K562 (cell line): Measurements from ENCODE around the gene AAMDC. TPM values are rescaled to one million over a fixed set of nuclear protein-coding genes. Genes with fewer than 3 reads are reported as not detected.

ENCODE experiments used
- ATAC-seq: fragments of 200-7000 bp; cut with Tn5 transposase; 3 replicates; pipeline ENCODE4 v1.9.1; 2020; ENCODE audit warnings: moderate library complexity
- BruUV-seq: library from RNA; stranded (reverse); fragments of 400-500 nt; replicated peaks from 2 replicates; lab custom pipeline; 2021; lab: Mats Ljungman, UMichigan
- CTCF ChIA-PET: fragments of 300-600 bp; formaldehyde crosslinking; extraction: SDS; loops from one replicate; lab custom pipeline; 2021; ENCODE audit warnings: low intra/inter-chr PET ratio; lab: Yijun Ruan, JAX
- POLR2A ChIA-PET: fragments of 300-600, 350-650 bp; sonication (Branson Sonifier 250); formaldehyde crosslinking; extraction: SDS; loops from one replicate; lab custom pipeline; 2021; ENCODE audit warnings: antibody characterized with exemption, inconsistent platforms; lab: Yijun Ruan, JAX
- DNase-seq, 4 experiments: peaks; one replicate each; pipeline versions ENCODE4 v3.0.0 to v3.0.0-alpha.2; 2011 to 2018; ENCODE audit warnings: low spot score in 3 of 4, mixed read lengths in 3 of 4; ENCODE audit errors: extremely low read depth in 1 of 4
- FAIRE-seq: peaks from 2 replicates; lab custom pipeline; 2011; peaks lifted over from hg19 to GRCh38; lab: Jason Lieb, UNC
- H2AFZ ChIP-seq: 2 replicates; pipeline ENCODE4 v1.6.0; 2011; ENCODE audit warnings: low read depth, low read length, control low read depth, inconsistent platforms
- H3K27ac ChIP-seq: fragments of 200-600 bp; 3 replicates; pipeline ENCODE4 v1.8.0; 2011; ENCODE audit warnings: low read depth, mild to moderate bottlenecking, control low read depth, inconsistent platforms, low read length, moderate library complexity, mixed read lengths; ENCODE audit errors: extremely low read depth
- H3K27me3 ChIP-seq, 2 experiments: fragments of 300-600 bp in 1 of 2; 2 replicates in 1 of 2; 3 replicates in 1 of 2; pipeline versions ENCODE4 v1.6.0 to v1.8.0; 2011; ENCODE audit warnings: inconsistent platforms in 2 of 2, low read length in 2 of 2, mild to moderate bottlenecking in 1 of 2, mixed read lengths in 1 of 2, moderate library complexity in 1 of 2; ENCODE audit not compliant: control insufficient read depth in 2 of 2, insufficient read depth in 2 of 2
- H3K36me3 ChIP-seq: fragments of 300-600 bp; 3 replicates; pipeline ENCODE4 v1.8.0; 2011; ENCODE audit warnings: mild to moderate bottlenecking, low read length, inconsistent platforms; ENCODE audit not compliant: control insufficient read depth, insufficient read depth
- H3K4me1 ChIP-seq, 2 experiments: fragments of 200-600 bp in 1 of 2; replicated peaks in 1 of 2; 2 replicates in 1 of 2; 3 replicates in 1 of 2; pipeline versions ENCODE4 v1.5.1 to v1.8.0; 2011; ENCODE audit warnings: inconsistent platforms in 2 of 2, low read length in 2 of 2, mild to moderate bottlenecking in 1 of 2, mixed read lengths in 1 of 2, moderate library complexity in 1 of 2; ENCODE audit not compliant: control insufficient read depth in 2 of 2, insufficient read depth in 2 of 2
- H3K4me2 ChIP-seq: 2 replicates; pipeline ENCODE4 v1.6.1; 2011; ENCODE audit warnings: low read length, control low read depth, inconsistent platforms, mixed read lengths; ENCODE audit not compliant: insufficient read depth
- H3K4me3 ChIP-seq: fragments of 200-600 bp; sonication (generic), shearing (Covaris generic); 2 replicates; pipeline ENCODE4 v1.5.1; 2016; ENCODE audit warnings: control low read depth, inconsistent platforms
- H3K79me2 ChIP-seq: fragments of 200-600 bp; 3 replicates; pipeline ENCODE4 v1.8.0; 2011; ENCODE audit warnings: low read length, inconsistent platforms; ENCODE audit not compliant: control insufficient read depth, insufficient read depth
- H3K9ac ChIP-seq, 2 experiments: 2 replicates each; pipeline versions ENCODE4 v1.6.0 to v1.6.1; 2011; ENCODE audit warnings: low read depth in 2 of 2, low read length in 2 of 2, control low read depth in 1 of 2, inconsistent platforms in 1 of 2, mild to moderate bottlenecking in 1 of 2, mixed read lengths in 1 of 2; ENCODE audit not compliant: insufficient read depth in 1 of 2
- H3K9me1 ChIP-seq: one replicate; pipeline ENCODE4 v1.6.0; 2011; ENCODE audit warnings: inconsistent platforms, mild to moderate bottlenecking, low read length, moderate library complexity; ENCODE audit not compliant: control insufficient read depth, insufficient read depth
- H3K9me3 ChIP-seq: replicated peaks from 2 replicates; pipeline ENCODE4 v1.5.1; 2011; ENCODE audit warnings: low read depth, low read length, inconsistent platforms; ENCODE audit not compliant: control insufficient read depth, insufficient read depth
- H4K20me1 ChIP-seq: replicated peaks from 2 replicates; pipeline ENCODE4 v1.6.1; 2011; ENCODE audit warnings: low read length, inconsistent platforms, mixed read lengths; ENCODE audit not compliant: control insufficient read depth, insufficient read depth
- MYC ChIP-seq, 2 experiments: fragments of 250-450 bp in 1 of 2; sonication (Bioruptor Pico) in 1 of 2; IDR thresholded peaks; 2 replicates each; pipeline versions ENCODE4 v1.5.1 to v1.6.1; 2012 to 2021; ENCODE audit warnings: low read depth in 2 of 2, borderline replicate concordance in 1 of 2, improper control_type of control experiment in 1 of 2, low read length in 1 of 2, mild to moderate bottlenecking in 1 of 2, moderate library complexity in 1 of 2
- ZKSCAN8 ChIP-seq: fragments of 200-800 bp; sonication (Bioruptor generic); IDR thresholded peaks from 2 replicates; pipeline ENCODE4 v1.6.1; 2016; ENCODE audit warnings: missing genetic modification characterization, missing compliant biosample characterization
- ZNF197 ChIP-seq: fragments of 200-800 bp; sonication (Bioruptor generic); IDR thresholded peaks from 2 replicates; pipeline ENCODE4 v1.6.1; 2016; ENCODE audit warnings: low read depth, missing genetic modification characterization, missing compliant biosample characterization
- ZNF780A ChIP-seq: fragments of 250-450 bp; sonication (Bioruptor Pico); IDR thresholded peaks from 2 replicates; pipeline ENCODE4 v1.5.0; 2021; ENCODE audit warnings: mild to moderate bottlenecking
- WGBS: fragments of 100-300 bp; shearing (Covaris generic); methylation state at CpG from one replicate; pipeline ENCODE4 v1.1.6; 2016; ENCODE audit warnings: low coverage, mixed read lengths; ENCODE audit not compliant: insufficient coverage; ENCODE audit errors: missing lambda C conversion rate; 5-methylcytosine and 5-hydroxymethylcytosine counted together
- in situ Hi-C: fragments of 300-500 bp; cut with MboI; formaldehyde crosslinking; loops from 4 replicates; pipeline ENCODE4 v1.15.0; 2018; ENCODE audit warnings: inconsistent platforms, mixed read lengths
- intact Hi-C: fragments of 100-400 bp; cut with micrococcal nuclease; formaldehyde crosslinking; loops from 2 replicates; pipeline ENCODE4 v1.14.2; 2022
- polyA plus RNA-seq, 8 experiments: library from polyadenylated mRNA; depleted of rRNA in 4 of 8; stranded (reverse) in 5 of 8; unstranded in 3 of 8; fragments of >200 nt; fragmentation: Nextera tagmentation in 2 of 8; fragmentation: Illumina TruSeq in 1 of 8; extraction: Ambion mirVana in 2 of 8; extraction: Trizol in 1 of 8; gene quantifications; 2 replicates each; pipeline versions ENCODE4 v1.2.1 to v1.2.3, GENCODE V29; 2011 to 2014; ENCODE audit warnings: inconsistent platforms in 1 of 8, missing spikeins in 1 of 8
- total RNA-seq, 7 experiments: library from RNA; depleted of rRNA in 6 of 7; stranded (reverse); fragments of >200 nt in 6 of 7; fragmentation: Illumina TruSeq in 2 of 7; extraction: Trizol in 2 of 7; gene quantifications; 2 replicates each; pipeline versions ENCODE4 v1.2.1 to v1.2.3, GENCODE V29; 2011 to 2021; ENCODE audit warnings: low replicate concordance in 1 of 7
- TF ChIP-seq, protein P1 (sequence below): fragments of 450-650 bp; conservative IDR thresholded peaks from 2 replicates; pipeline ENCODE4 v1.6.1; 2016; ENCODE audit warnings: missing genetic modification characterization, low read depth, mild to moderate bottlenecking, control low read depth, missing compliant biosample characterization
- TF ChIP-seq, protein P2 (sequence below): IDR thresholded peaks from 2 replicates; pipeline ENCODE4 v1.6.1; 2016; ENCODE audit warnings: missing genetic modification characterization, missing compliant biosample characterization

AAMDC gene
- total and polyA plus RNA-seq, 9 of the 15 experiments (the other 6 are each of a cell fraction or from before 2014, with no cell fraction given), result 10.4 to 40.6 (median 15.6) TPM

DNA sequence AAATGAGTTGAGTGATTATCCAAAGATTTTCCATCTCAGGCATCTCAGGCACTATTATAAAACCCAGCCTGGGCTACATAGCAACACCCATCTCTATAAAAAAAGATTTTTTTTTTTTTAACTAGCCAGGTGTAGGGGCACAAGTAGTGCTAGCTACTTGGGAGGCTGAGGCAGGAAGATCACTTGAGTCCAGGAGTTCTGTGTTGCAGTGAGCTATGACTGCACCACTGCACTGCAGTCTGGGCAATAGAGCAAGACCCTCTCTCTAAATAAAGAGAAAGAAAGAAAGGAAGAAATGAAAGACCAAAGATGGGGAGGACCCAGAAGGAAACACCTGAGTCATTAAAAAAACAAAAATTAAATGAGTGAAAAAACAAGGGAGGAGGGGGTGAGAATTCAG, 14.5 kb upstream of the AAMDC start (continued):
- TF ChIP-seq, protein P1, sequence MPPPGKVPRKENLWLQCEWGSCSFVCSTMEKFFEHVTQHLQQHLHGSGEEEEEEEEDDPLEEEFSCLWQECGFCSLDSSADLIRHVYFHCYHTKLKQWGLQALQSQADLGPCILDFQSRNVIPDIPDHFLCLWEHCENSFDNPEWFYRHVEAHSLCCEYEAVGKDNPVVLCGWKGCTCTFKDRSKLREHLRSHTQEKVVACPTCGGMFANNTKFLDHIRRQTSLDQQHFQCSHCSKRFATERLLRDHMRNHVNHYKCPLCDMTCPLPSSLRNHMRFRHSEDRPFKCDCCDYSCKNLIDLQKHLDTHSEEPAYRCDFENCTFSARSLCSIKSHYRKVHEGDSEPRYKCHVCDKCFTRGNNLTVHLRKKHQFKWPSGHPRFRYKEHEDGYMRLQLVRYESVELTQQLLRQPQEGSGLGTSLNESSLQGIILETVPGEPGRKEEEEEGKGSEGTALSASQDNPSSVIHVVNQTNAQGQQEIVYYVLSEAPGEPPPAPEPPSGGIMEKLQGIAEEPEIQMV (tag), result 0 out of 2 replicates have a peak, but pooled peaks have one; percentile 35

DNA sequence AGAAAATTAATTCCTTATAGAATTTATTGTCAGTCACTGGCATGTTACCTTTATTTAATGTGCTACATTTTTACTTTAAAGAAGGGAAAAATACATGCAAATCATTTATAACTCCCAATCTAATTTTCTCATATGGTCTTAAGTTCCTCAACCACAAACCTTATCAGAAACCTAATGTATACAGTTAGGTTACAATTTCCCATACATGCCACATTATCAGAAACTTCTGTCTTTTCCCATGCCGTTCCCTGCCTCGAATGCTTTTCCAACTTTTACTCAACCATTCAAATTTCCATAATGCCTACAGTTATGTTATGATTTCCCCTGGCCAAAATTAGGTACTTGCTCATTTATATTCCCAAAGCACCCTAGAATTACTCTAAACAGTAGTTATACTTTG, 14.0 kb upstream of the AAMDC start:
- no peak for FAIRE-seq
- WGBS, result 8% methylated on average over 2 of the region's 2 CpGs
- CTCF ChIA-PET, result no interaction called here

More for the DNA sequence above, 14.0 kb upstream of the AAMDC start:
- H3K79me2 ChIP-seq, result peaks cover 88% of the 10 kb centered on the region
- no peak for DNase-seq
- intact Hi-C loops, result no loop called here
- no peak overlapping the region for H2AFZ ChIP-seq
- peaks cover 0 to 11% of the 10 kb centered on the region in 2 experiments; a peak in 2 of 5 replicates for H3K4me1 ChIP-seq
- no peak overlapping the region for H3K9ac ChIP-seq
- POLR2A ChIA-PET, result interaction anchor here (0.8 kb wide), 1 partner anchor 623 kb away, joined by 4 read pairs; no protein-coding TSS in a partner anchor
- H3K27ac ChIP-seq, result no peak overlapping the region
- H3K9me3 ChIP-seq, result no peaks in the 10 kb centered on the region
- H3K9me1 ChIP-seq, result no peaks in the 10 kb centered on the region
- H4K20me1 ChIP-seq, result no peaks in the 10 kb centered on the region
- TF ChIP-seq ZKSCAN8 (CRISPR knock-in tag) (peak; percentile 75; the same call in 1 of the 2 replicates), ZNF780A (CRISPR knock-in tag) (no peak), MYC (IDR thresholded peaks at IDR 0.05; ENCODE audit: low read depth, low read length) (no peak), MYC (CRISPR knock-in tag; IDR thresholded peaks at IDR 0.05; ENCODE audit: borderline replicate concordance, low read depth) (no peak), ZNF197 (CRISPR knock-in tag) (no peak)
- TF ChIP-seq, protein P2, sequence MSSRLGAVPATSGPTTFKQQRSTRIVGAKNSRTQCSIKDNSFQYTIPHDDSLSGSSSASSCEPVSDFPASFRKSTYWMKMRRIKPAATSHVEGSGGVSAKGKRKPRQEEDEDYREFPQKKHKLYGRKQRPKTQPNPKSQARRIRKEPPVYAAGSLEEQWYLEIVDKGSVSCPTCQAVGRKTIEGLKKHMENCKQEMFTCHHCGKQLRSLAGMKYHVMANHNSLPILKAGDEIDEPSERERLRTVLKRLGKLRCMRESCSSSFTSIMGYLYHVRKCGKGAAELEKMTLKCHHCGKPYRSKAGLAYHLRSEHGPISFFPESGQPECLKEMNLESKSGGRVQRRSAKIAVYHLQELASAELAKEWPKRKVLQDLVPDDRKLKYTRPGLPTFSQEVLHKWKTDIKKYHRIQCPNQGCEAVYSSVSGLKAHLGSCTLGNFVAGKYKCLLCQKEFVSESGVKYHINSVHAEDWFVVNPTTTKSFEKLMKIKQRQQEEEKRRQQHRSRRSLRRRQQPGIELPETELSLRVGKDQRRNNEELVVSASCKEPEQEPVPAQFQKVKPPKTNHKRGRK (tag), result no peak
- ATAC-seq, result no peak
- BruUV-seq, result no TSS peak
- no peak overlapping the region for H3K4me2 ChIP-seq
- H3K27me3 ChIP-seq, result no peaks in the 10 kb centered on the region
- peaks cover 35% of the 10 kb centered on the region; the same call in 2 of the 3 replicates for H3K36me3 ChIP-seq
- in situ Hi-C loops, result no loop called here
- H3K4me3 ChIP-seq, result no peak overlapping the region
